HTERT RPE-1 (cell line): ENCODE data around the gene LIFR.

Source experiments
- in situ Hi-C: fragments of 300-500 bp; cut with MboI; formaldehyde crosslinking; loops from 4 replicates; pipeline ENCODE4 v1.14.3; 2020; ENCODE audit warnings: low sequenced_read_pairs

LIFR gene

DNA sequence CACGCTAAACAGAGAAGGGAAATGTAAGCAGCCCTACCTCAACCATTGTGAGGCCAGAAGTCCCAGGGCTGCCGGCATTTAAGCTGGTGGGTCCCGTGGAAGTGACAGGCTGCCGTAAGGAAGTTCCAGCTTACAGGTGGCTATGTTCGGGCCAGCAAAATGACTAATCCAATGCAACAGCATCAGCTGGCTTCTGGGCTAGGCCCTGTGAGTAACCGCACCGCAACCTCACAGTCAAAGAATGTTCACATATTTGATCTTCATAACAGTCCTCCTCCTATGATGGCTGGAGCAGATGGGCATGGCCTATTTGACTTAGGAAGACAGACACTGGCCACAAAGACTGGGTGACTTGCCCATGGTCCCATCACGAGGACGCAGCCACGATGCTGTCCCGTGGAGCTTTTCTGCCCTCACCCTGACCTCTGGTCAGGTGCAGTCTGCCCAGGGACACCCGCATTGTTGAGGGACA, 88.2 kb downstream of the LIFR start:
- in situ Hi-C loops: no loop called here

DNA sequence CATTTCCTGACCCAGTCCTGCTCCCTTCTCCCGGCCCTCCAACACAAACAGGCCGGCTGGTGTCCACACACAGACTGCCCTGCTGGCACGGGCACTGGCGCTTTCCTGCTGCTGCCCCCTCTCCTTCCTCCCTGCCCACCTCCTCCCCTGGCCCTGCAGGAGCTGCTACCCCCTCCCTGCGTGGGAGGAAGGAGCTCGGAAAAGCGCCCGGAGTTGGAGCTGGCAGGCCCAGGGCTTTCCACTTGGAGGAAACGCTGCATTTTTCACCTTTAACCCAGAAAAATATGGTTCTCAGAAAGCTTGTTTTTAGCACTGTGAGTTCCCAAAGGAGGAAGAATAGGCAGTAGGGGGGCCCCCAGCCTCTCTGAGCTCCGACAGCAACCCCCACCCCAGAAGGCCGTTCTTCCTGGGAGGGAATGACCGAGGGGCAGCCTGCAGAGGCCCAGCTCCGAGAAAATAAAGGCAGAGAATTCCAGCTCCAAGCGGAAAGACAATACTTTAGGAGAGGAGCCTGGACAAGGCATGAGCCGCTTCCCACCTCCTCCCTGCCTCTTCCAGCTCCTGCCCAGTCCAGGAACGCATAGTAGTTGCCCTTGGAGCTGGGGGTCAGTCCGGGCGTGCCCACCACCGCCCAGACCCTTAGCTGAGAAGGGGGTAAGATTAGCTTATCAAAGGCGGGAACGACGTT, 88.9 kb downstream of the LIFR start:
- in situ Hi-C loops: no loop called here

DNA sequence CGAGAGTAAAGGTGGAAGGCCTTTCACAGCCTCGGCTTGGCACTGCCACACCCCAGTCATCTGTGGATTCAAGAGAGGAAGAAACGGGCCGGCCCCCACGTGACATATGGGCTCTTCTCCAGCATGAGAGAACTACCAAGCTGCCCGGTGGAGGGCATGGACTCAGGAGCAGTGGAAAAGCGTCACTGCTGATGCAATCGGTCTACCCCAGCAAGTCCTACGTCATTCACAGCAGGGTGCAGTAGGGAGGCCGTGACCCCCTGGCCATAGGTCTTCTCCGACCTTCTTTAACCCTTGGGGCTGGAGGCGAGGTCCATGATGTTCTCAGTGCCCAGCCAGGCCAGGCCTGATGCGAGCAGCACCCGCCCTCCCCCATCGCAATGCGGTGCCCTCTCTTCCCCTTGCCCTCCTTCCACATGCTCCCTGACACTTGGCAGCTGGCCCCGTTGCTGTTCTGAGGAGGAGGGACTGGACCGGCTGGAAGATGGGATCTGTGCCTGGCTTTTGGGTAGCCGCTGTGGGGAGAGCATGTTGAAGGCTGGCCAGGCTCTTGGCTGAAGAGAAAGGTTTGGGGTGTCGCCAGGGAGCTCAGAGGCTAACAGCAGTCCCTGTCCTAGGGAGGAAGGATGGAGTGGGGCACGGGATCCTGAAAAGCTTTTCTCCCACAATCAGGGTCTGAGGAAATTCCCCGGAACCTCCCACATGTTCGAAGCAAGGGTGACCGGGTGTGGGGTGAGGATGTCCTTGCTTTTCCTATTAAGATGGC, 89.8 kb downstream of the LIFR start:
- in situ Hi-C loops: no loop called here

DNA sequence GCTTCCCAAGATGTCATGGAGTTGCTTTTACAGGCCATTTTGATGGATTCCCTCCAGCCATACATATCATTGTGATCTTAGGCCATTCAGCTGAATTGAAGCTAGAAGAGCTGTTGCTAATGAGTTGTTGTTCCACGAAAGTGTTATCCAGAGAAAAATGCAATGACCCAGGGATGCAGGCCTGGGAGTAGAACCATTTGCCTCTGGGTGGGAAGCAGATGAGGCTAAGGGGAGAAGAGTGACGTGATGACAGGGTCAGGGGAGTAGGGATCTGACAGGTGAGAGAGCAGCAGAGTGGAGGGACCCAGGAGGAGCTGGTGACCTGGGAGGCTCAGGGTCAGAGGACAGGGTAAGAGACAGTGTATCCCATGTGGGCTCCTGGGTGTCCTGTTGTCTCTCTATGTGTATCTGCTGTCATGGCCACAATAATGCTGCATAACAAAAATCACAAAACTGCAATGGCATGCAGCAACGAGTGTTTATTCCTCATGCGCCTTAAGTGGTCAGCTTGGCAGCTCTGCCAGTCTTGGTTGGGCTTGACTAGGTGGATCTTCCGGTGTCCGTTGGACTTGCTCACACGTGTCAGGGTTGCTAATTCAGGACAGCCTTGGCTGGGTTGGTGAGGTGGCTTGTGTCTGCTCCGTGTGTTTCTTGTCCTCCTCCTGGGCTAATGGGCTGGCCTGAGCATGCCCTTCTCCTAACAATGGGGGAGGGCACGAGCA, 90.6 kb downstream of the LIFR start:
- in situ Hi-C loops: no loop called here

DNA sequence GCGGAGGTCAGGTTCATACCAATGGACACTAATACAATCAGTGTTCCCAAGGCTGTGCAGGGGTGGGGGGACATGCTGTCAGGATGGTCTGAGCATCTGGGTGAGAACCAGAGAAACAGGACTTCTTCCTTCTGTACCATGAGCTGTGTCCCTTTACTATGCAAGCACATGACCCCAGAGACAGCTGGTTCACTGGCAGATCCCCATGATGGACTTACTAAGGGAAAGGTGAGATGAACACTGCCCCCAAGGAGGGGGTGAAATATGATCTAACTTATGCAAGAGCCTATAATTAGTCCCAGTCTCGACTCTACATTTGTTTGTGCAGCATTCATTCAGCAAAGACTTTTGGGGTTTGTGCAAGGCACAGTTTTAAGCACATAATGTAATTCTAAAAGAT, 91.4 kb downstream of the LIFR start:
- in situ Hi-C loops: no loop called here

DNA sequence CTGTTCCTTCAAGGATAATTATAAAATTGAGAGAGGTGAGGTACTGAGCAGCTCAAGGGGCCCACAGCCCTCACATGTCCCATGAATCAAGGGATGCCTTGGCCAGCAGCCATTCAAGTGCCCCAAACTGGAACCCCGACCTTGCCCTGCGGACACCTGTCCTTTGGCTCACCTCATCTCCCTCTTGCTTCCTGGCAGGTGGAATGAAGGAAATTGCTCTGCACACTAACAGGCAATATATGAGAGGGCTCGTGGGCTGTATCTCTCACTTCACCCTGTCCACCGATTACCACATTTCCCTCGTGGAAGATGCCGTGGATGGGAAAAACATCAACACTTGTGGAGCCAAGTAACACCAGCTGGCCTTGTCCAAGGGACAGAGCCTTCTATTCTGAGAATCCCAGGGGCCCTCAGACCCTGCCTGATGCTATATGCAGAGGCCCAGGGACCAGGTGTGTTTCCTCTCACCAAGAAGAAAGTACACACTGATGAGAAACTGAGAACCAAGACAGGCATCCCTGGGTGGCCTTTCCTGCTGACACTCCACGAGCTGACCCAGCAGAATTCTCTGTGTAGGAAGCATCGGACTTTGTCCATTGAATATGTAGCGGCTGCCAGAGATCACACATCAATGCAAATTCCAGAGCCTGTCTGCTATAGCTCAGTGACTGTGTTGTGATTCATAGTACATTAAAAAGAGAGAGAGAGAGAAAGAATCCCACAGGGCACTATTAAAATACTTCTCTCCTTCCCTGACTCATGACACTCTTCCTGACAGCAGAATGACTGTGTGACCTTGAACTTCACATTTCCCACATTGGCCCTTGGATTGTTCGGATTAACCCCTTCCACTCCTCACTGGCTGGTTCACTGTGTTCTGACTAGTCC, 92.6 kb downstream of the LIFR start:
- in situ Hi-C loops: no loop called here

DNA sequence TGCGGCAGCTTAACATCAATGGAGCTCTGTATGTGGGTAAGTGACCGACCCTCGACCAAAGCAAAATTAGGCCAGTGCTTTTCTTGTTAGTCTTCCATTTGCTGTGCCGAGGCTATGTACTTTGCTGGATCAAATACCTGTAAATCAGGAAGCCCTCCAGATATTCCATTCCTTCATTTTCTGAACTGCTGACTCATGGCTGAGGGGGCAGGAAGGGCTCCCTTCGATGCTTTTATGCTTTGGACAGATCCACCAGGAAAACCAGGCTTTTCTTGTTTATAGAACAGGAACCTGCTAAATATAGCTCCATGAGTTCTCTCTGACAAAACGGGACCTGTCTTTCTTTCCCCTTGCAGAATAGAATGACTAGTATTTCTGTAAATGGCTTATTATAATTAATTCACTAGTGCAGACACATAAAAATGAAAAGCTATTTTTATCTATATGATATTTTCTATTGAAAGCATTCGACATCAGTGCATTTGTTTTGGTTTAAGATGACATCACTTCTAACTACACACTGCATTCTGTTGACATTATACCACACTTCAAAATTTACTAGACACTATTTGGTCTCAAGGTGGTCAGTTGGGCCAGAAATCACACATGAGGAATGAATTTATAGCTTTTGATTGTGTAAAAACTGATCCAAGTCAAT, 93.3 kb downstream of the LIFR start:
- in situ Hi-C loops: no loop called here

DNA sequence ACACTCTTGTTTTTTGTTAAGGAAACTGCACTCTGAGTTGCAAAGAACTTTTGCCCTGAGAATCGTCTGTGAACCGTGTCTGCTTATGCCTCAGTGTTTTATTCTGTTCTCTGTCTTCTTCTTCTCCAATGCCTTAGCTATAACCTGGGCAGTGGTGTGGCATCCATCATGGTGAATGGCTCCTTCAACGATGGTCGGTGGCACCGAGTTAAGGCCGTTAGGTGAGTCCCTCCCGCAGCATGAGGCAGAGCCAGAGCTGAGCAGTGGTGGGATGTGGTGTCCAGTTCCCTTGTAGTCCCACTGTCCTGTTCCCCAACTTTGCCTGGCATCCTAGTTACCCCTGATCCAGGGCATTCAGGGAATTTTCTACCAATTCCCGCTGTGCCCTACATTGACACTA, 98.3 kb downstream of the LIFR start:
- in situ Hi-C loops: no loop called here

DNA sequence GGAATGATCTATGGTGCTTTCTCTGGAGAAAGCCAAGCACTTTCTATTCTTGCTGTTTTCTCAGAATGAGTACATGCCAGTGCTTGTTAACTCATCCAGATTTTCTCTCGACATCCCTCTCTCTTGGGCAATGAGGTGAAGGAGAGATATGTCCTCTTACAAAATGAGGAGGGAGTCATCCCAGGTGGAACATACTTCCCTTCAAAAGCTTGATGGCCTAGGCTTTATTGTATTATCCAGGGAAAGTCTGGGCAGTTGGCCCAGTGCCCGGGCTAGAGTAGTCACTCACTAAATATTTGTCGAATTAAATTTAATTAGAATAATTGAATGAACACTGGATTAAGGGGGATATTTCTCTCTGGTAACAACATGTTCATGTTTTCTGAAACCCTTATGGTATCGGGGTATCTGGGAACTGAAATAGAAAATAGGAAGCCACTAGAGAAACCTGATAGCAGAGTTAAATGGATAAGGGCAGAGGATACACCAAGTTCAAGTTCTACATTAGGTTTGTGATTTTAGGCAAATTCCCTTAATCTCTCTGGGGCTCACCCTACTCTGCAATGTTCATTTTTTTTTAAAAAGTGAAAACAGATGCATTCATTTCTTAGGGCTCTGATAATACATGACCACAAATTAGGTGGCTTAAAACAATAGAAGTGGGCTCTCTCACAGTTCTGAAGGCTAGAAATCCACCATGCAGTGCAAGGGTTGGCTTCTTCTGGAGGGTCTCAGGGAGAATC, 99.6 kb downstream of the LIFR start:
- in situ Hi-C loops: no loop called here

DNA sequence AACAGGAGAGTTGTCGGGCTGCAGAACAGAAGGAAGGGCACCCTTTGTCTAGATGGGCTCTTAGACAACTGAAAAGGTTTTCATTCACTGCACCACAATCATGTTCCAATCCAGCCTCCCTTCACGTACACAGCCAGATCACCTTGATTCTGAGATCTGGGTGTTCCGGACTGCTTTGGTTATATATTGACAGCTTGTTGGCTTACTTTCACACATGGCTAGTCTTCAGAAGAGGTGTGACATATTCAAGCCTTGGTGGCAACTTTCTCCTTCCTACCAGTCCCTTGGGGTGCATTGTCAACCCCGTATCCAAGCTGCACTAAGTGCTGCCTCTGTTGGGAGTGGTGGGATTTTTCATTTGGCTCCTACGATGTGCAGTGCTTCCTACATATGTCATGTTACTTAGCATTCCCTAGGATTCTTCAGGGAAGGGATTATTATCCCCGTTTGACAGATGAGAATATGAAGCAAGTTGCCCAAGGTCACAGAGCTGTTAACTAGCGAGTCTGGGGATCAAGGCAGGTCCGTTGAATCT, 100.6 kb downstream of the LIFR start:
- in situ Hi-C loops: no loop called here

DNA sequence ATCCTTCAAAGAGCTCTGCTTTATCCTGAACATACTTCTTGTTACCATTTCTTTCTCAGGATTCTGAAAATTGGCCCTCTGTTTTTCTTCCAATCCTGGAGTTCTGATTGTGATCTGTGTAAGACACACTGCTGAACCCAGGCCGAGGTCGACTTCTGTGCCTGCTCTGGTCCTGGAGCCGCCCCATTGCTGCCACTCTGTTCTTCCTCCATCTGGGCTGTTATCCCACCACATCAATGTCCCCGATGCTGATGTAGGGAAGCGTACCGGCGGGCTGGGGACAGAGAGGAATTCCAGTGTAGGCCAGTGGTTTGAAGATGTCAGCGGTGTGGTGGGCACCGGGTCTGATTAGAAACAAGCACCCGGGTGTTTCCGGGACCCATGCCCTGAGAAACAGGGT, 102.5 kb downstream of the LIFR start:
- in situ Hi-C loops: no loop called here

DNA sequence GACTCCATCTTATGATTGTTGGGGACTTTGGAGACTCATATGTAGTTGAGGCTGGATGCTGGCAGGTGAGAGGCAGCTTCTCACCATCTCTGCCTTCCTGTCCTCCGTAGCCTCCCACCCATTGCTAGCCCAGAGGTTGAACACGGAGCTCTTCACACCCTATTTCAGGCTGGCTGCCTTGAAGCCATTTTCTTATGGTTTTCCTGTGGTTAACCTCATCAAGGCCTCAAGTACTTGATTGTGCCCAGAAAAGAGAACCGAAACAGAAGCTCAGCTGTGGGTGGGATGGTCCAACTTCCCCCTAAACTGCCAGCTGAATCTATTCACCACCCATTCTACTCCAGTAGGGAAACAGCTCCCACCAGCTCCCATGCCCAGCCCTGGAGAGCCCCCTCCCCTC, 102.9 kb downstream of the LIFR start:
- in situ Hi-C loops: no loop called here

DNA sequence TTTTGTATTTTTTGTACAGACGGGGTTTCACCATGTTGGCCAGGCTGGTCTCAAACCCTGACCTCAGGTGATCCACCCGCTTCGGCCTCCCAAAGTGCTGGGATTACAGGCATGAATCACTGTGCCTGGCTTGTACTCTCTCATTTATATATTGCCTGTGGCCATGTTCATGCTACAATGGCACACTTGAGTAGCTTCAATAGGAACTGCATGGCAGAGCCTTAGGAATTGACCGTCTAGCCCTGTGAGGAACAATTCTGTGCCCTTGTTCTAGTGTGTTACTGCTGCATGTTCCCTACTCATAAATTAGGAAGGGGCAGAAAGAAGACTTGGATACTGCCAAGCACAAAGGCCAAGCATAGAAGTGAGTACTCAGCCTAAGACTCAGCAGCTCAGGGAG, 104.2 kb downstream of the LIFR start:
- in situ Hi-C loops: no loop called here

DNA sequence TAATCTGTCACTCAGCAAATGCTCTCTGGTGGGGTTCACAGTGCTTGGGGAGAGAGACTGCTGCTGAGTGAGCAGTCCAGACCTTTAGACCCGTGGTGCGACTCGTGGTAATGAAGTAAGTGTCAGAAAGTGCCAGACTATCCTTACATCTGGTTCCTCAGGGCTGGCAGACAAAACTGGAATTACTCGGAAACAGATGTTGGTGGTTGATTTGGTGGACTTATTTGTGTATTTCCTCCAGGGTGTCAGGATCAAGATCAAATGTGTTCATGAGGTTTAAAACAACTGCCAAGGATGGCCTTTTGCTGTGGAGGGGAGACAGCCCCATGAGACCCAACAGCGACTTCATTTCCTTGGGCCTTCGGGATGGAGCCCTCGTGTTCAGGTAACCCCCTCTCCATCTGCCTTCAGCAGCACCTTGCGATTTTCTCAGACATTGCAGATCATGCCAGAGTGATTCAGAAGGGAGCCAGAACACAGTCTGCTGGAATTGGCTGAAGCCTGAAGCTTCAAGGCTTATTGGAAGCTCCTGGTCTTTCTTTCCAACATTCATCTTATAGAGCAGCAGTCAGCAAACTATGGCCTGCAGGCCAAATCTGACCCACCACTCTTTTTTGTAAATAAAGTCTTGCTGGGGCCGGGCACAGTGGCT, 105.2 kb downstream of the LIFR start:
- in situ Hi-C loops: no loop called here

DNA sequence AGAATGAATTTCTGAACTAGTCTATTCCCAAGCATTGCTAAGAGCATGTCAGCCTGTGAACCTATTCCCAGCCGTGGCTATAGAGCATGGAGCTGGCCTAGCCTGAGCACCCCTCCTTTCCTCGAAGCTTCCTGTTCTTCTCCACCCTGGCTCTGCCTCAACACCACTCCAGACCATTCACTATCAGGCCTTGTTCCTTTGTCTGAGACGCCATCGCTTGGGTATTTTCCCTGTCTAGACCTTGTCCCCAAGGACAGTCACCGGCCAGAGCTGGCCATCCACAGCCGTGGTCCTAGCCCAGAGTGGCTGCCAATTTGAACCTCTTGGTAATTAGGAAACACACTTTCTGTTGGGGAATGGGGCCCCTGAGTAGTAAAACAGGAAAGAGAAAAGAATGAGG, 105.8 kb downstream of the LIFR start:
- in situ Hi-C loops: no loop called here

DNA sequence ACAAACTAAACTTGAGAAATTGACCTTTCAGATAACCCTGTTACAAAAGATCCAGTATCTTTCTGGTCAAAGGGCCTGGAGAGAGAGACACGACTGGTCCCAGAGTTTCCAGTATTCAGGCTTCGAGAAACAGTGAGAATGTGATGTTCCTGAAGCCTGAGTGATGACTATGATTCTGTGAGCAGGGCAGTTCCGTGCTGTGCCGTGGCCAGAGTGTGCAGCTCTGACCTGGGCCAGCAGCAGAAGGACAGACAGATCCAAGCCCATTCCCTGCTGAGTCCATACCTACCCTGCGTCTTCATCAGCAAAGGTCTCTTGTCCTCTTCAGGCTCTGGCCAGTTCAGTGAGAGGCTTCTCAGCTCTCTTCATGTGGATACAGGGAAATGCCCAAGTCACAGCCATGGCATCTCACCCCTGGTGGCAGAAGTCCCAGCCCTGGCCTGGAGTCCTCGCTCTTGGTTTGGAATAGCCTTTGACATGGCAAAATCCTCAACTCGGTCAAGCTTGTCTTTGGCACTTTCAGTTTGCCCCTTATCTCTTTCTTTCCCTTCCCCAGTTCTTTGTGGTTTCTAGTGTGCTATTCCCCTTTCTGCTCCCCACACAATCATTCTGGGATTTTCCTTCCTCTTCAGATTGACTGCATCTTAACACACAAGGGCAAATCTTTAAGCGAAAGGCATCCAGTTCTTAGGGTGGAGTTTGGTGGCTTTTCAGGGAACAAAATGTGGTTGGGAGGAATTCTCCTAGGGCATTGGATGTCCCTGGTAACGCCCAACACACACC, 107.7 kb downstream of the LIFR start:
- in situ Hi-C loops: no loop called here

DNA sequence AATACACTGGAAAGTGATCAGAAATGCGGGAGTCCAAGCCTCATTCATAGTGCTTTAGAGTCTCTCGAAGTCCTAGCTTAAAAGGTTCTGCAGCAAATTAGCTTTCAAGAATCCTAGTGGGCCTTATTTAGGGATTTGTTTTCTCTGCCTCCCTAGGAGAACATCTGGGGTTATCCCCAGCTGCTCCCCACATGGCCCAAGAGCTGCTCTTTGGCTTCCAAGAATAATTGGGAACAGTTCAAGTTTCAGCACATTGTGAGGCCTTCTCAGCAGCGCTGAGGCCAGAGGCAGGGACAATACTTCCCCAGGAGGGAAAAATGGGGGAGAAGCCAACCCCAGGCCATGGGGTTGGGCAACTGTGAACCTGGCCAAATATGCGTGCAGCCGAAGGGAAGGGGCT, 108.7 kb downstream of the LIFR start:
- in situ Hi-C loops: no loop called here

DNA sequence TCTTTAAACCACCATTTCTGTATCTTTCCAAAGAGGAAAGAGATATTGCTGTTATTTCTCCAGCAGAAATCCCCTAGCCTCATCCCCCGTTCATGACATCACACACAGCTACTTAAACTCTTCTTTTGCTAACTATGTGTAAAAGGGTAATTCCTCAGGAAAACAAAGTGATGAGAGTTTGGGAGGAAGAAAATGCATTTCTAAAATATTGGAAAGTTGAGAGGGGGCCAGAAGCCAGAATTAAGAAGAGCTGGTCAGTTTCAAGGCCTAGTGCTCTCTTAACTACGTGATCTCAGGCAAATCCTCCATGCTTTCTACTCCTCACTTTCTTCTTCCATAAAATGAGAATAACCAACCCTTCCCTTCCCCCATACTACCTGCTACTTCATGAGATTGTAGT, 109.4 kb downstream of the LIFR start:
- in situ Hi-C loops: no loop called here
